SK-N-DZ (cell line): ENCODE results near the gene NUAK2.

Experiments
- DNase-seq: peaks from one replicate; pipeline ENCODE4 v3.0.0-alpha.2; 2015; ENCODE audit warnings: low spot score

NUAK2 gene

DNA sequence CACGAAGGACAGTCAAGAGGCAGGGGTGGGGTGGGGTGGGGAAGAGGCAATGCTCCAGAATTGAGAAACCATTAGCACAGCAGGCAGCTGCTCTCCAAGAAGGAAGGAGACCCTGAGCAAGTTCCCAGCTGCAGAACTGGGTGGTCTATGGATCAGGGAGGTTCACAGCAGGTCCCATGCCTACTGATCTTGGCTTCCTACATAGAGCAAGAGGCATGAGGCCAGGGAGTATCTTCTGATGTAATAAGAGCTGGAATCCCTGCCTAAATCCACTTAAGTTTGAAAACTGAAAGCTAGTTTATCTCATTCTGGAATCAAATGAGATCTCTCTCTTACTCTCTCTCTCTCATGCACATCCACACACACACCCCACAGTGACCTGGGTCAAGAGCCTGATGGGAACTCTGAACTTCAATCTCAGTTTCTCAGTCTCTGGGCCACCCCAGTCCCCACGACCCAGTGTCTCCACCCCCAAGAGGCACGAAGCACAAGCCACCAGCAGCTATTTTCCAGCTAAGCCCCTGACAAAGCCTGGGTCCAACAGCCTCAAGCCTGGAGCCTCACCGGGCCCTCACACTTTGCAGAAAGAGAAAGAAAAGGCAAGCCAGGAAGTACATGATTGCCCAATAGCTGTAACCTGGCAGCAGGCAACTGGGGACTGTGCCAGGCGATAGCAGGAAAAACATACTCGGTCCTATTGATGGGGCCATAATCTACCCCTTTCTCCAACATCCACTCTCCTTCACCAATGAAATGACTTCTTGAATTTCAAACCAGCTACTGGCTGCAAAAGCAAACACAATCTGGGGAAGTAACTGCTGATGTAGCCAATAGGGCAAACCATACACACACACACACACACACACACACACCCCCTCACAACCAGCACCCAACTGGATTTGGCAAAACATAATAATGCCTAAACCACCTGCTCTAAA lies 2.2 kb downstream of the NUAK2 start:
- no peak for DNase-seq

DNA sequence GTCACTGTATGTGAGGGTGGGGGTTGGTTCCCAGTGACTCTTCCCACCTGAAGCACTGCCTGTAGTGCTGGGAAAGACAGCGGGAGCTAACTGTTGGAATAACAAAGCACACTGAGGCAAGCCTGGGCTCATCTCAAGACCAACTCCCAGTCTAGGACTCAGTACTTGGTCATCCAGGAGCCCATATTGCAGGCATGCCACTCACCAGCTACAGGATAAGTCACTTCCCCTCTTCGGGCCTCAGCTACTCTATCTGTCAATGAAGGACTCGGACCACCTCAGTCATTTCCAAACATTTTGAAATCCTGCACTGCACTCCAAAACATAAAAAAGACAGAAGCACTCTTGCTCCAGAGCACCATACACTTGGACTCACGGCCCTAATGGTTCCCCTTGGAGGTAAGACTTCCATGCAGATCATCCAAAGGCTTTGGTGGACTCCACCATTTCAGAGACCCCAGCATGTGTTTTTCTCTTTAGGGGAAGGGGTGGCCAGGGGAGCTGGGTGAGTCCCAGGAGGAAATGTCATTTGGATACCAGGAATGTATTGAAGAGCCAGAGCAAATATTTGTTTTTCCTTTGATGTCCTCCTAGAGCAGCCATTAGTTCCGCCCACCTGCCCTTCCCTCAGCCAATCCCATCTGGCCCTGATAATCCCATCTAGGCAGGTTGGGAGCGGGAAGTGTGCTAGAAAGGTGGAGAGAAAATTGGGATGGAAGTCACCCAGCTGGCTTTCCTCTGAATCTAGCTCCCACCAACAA lies 3.1 kb downstream of the NUAK2 start:
- no peak for DNase-seq

DNA sequence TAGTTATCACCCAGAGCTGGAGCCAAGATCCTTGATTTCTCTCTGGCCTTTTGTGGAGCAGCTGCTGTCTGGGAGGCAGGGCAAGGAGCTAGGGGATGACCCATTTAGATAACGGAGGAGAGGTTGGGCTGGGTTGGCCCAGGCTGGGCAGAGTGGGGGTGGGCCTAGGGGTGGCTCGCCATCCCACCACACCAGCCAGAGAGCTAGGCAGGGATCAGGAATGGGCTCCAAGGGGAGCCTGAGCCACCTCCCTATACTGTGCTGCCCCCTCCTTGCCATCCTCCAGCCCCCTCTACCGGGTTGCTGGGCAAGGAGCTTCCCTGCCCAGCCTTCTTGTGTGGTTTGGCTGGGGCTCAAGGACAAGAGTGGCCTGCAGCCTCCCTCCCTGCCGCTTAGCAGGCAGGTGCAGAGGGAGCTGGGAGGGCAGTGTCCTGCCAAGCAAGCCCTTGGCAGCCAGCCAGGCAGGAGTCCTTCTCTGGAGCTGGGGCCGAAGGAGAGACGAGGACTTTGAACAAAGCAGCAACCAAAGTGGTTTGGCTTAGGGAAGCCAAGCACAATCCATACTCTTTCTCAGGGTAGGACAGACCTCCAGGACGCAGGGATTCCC lies 4.1 kb downstream of the NUAK2 start:
- peak; percentile 69 for DNase-seq

DNA sequence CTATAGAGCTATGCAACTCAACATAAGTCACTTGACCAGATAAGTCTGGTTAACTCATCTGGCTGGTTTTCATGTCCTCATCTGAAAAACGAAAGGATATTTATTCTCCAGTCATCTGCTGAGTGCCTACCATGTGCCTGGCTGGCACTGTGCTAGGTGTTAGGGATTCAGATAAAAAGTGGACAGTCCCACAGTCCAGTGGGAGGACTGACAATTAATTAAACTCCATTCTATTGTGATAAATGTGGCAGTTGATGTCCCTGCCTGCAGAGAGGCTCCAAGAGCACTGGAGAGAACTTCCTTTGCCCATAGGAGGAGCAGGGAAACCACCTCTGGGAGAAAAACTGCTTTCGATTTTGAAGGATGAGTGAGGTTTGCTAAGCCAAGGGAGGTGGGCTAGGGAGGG lies 5.4 kb downstream of the NUAK2 start:
- DNase-seq, result no peak

DNA sequence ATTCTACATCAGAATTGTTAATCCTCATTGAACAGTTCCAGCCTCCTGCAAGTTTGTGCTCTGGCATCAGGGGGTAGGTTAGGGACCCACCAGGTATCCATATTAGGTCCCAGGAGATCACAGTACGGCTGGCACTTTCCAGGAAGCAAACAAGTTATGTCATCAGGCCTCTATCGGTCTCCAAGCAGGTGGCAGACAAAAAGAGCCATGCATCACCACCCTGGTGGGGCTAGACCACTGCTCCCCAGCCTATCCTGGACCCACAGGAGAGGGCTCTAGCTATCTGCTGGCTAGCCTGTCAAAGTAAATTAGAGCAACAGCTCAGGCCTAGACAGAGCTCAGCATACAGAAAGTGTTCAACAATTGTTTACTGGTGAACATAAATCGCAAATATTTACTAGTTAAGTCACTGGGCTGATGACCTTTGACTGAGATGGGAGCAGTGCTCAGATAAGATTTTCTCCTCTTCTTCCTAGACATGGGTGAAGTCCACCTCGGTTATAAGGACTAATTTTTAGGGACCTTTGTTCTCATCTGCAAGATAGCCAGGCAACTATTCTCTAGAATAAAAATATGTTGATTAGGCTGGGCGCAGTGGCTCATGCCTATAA lies 6.4 kb downstream of the NUAK2 start:
- DNase-seq, result no peak

DNA sequence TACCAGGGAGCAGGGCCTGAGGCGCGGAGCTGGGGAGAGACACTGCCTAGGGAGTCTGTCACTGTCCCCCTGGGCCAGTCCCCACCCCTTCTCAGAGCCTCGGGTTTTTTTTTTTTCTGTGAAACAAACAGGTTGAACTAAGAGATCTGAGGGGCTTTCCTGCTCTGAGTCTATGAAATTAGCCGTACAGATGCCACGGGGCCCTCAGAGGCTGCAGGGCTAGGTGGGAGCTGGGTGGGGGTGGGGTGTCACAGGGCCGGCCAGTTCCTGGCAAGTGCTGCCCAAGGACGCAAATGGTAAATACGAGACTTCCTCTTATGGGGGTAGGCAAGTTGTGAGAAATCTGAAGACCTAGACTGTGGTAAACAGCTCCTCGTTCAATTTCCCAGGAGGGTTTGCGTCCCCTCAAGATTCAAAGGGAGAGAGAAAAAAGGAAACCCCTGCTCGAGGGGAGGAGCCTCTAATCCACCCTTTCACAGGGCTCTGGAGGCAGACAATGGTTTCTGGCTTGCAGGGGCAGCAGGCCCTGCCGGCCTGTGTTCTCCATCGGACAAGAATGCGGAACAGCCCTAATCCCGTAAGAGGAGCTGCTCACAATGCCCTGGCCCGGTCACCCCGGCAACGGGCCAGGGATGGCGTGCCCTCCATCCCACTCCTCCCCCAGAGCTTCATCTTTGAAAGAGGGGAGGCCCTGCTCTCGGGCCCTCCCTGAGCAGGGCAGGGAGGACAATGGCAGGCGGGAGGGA lies 7.8 kb downstream of the NUAK2 start:
- DNase-seq, result peak; percentile 87

DNA sequence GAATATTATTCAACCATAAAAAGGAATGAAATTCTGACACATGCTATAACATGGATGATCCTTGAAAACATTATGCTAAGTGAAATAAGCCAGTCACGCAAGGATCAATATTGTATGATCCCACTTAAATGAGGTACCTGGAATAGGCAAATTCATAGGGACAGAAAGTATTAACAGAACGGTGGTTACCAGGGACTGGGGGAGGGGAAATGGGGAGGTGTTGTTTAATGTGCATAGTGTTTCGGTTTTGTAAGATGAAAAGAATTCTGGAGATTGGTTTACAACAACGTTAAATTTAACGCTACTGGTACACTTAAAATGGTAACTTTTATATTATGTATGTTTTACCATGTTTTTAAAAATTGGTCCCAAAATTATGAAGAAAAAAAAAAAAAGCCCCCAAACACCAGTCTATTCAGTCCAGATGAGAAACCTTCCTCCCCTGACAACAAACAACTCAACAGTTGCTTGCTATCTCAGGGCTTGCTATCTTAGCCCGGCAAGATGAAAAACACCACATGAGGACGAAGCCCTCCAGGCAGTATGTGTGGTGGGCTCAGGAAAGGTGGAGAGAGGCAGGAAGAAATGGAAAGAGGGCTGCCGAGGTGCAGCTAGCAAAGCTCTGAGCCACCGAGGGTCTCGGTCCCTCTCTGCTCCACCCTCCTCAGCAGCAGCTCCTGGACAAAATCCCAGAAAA lies 8.5 kb downstream of the NUAK2 start:
- DNase-seq, result no peak

DNA sequence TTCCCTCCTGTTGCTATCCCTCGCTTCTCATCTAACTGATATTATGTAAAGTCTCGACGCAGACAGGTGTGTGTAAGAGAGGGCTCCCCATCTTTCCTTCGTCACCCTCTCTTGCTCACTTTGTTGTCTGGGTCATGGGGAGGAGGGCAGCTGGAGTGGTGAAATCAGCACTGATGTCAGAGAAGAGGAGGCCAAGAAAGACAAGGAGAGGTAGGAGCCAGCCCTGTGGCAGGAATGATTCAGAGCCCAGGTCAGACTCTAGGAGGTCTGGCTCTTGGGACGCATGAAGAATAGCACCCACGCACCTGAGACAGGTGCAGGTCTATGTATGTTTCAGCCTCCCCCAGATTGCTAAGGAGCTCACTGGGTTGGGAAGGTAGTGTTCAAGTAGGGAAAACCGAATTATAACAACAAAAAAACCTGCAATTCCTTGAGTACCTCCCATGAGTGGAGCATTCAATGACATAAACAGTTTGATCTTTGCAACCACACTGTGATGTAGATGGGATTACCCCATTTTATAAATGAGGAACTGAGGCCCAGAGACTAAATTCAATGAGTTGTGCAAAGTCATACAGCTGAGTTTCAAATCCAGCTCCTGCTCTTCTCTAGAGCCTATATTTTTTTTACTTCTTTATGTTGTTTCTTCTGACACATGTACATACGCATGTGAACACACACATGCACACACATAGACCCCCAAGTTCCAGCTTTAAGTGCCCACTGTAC lies 10.4 kb downstream of the NUAK2 start:
- no peak for DNase-seq

DNA sequence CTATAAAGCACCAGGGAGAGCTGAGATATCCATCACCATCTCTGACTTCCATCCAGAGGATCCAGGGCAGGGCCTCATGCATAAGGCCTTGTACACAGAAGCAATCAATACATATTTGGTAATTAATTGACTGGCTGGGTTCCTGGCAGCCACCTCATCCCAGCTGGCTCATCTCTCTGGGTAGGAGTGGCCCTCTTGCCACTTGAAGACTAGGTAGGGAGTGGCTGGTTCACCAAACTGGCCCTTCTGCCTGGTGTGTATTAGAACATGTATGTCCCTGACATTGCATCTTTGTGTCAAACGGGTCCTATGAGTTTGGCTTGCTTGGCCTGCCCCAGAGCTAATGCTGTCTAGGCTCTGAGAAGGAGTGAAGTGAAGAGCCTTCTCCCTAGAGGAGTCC lies 11.8 kb downstream of the NUAK2 start:
- DNase-seq, result no peak

DNA sequence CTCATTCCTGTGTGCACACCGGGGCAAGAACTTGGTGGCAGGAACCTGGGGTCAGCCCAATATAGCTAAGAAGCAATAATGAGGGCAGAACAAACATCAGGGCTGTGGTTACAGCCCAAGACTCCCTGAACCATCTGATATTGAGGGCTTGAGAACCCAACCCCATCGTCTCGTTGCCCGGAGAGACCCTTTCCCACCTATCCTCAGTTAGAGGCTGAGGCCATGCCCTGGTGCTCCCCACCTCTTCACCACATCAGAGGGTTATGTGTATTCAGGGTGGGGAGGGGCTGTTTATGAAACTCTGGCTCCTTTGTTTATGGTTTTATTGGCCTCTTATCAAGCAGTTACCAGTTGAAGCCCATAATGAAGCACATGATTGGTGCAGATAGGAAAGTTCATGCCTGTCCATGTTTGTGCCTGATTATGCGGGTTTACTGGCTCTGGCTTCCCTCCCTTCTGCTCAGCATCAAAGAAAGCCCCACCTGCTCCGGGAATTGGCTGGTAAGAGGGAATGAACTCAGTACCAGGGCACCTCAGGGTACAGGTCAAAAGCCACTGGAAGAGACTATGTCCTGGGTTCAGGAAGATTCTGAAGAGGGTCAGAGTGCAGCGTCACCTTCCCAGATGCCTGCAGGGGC lies 14.5 kb downstream of the NUAK2 start:
- no peak for DNase-seq

DNA sequence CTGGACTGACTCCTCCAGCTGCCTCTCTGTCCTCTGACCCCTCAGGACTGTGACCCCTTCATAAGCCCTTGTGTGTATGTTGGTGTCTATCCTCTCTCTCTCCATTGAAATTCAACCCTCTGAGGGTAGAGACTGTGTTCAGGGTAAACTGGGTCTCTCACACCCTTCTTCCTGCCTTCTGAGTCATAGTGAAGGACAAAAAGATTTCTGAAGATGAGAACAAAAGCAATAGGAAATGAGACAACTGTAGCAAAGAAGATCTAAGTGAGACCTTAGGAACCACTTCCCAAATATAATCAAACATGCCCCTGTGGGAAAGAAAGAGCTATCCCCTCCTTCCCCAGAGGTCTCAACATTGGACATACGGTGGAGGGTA lies 16.9 kb downstream of the NUAK2 start:
- no peak for DNase-seq

DNA sequence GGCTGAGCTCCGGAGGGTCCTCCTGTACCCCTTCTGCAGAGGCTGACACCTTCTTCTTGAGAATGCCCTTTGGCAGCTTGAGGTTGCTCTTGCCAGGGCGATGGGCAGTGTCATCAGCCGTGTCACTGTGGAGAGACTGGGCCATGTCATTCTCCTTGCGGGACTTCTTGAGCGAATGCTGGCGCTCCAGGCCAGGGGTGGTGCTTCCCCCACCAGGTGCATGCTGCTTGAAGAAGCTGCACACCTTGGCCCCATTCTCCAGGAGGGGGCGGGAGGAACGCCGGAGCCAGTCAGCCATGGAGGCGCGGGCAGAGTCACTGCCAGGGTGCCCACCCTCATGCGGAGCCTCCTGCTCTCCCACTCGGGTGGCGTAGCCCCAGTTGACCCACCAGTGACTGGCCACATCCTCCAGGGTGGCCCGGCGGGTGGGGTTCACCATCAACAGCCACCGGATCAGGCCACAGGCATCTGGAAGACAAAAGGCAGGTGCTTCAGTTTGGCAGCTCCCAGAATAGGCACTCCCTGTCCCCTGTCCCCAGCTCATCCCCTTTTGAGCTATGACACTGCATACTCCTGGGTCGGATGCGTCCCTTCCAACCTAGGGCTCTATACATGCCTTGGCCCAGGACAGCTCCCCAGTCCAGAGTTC lies 17.4 kb downstream of the NUAK2 start:
- DNase-seq, result no peak

DNA sequence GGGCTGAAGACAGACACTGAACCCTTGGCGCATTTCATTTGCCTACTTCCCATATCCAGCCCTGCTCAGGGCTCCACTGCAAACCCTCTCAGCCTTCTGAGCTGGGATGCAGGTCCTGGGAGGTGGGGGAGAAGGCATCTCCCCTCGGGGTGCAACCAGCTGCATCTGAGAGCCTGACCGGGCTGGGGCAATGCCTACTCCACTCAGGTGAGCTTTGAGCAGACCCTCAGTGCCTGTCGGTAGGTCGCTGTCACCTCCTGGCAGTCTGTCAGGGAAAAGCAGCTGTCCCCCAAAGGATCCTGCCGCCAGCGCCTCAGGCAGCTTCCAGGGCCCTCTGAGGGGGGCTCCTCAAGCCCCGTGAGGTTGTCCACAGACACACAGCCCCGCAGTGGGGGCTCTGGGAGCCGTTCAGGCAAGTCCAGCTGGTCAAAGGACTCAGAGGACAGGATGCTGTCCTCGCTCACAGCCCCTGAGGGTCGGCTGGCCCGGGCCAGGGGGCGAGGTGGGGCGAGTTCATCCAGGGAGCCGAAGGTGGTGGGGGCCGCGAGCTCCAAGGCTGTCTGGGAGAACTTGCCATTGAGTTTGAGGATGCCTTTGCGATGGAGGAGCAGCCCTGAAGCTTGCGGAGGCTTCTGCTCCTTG lies 18.2 kb downstream of the NUAK2 start:
- no peak for DNase-seq

DNA sequence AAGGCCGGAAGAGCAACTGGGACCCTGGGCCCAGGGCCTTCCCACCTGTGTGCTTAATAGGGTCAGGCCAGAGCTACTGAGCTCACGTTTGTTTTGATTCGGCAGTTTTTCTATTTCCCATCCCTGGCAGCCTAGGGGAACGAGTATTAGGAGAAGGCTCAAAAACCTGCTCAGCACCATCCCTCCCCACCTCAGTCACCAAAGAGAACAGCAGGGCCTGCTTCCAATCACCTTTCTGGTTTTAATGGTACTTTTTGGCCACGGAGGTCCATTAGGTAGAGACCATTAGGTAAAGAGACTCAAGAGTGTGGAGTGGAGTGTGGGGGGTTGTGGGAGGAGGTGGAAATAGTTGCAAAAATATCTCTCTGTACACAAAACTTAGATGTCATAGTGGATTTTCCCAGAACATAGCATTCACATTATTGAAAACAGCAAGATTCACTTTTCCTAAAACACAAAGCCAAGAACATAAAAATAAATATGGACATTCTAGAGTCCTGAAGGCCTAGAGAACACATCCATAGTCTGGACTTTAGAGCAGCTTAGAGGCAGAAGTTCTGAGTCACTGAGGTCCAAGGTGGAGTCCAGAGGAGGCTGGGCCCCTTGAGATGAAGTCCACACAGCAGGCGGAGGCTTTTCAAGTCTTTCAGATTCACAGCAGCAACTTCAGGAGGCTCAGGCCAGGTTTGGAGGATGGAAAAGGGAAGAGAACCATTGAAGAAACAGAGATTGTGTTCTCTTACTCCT lies 19.5 kb downstream of the NUAK2 start:
- DNase-seq, result no peak

DNA sequence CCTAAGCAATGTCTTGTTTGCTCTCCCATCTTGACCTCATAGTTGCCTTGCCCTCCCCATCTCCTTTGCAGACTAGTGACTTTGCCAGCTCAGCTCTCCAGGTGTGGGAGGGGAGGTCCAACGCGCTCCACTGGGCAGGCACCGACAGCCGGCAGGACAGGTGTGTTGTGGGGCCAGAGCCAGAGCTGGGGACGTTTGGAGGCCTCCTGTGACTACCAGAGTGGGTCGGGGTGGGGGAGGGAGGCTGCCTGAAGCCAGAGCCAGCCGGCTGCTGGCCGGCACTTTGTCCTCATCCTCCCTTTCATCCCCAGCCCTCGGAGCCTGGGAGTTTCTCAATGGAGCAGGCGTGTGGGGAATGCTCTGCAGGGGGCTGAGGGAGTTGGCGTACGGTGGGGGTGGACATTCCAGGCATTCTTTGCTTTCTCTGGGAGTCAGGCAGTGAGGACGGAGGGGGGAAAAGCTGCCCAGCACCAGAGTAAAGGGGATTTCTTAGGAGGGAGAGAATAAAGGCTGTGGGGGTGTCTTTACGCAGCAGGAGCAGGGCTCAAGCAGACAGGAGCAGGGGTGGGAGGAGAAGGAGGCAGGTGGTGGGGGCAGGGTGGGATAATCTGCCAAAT lies 20.2 kb downstream of the NUAK2 start:
- DNase-seq, result no peak

DNA sequence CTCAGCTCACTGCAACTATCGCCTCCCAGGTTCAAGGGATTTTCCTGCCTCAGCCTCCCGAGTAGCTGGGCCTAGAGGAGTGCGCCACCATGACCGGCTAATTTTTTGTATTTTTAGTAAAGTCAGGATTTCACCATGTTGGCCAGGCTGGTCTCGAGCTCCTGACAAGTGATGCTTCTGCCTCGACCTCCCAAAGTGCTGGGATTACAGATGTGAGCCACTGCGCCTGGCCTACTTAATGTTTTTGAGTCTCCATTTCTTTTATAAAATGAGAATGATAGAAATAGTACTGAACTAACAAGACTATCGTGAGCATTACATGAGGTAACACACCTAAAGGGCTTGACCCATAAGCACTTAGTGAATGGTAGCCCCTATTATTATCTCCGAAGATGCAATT lies 21.4 kb downstream of the NUAK2 start:
- DNase-seq, result no peak
